Effector CD4-positive, alpha-beta T cell (primary cell): Measurements from ENCODE around the gene SNRNP48.

ENCODE experiments used
- DNase-seq: peaks from one replicate; pipeline ENCODE4 v3.0.0-alpha.2; 2020
- total RNA-seq: gene quantifications from one replicate; lab custom pipeline; 2026; lab: John Stamatoyannopoulos, UW

SNRNP48 gene
- 21.2 reads per million, percentile 48 among the genes with 10 or more reads in this experiment for total RNA-seq

- peak; percentile 88 for DNase-seq
These were observed at the start of gene SNRNP48 for GRCh38 chr6:7589949-7590917. Gene SNRNP48, plus strand, starts transcription at chr6:7590198. Its CDS starts 60 bp downstream, at chr6:7590258.

DNA sequence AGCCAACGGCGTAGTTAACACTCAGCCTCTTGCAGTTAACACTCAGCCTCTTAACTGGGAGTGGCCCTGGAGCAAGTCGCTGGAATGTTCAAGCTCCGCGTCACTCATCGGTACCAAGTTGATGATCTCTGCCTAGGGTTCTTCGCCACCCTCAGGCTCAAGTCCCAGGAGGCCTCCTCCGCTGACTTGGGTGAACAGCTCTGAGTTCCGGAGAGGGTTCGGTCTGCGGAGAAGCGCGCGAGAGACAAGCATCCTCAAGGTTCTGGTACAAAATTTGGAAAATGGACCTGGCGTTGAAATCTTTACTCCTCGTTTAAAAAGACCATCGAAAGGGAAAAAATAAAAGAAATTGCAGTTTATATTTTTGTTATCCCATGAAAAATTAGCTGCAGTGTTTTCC is 49.4 kb upstream of the SNRNP48 start:
- no peak for DNase-seq

DNA sequence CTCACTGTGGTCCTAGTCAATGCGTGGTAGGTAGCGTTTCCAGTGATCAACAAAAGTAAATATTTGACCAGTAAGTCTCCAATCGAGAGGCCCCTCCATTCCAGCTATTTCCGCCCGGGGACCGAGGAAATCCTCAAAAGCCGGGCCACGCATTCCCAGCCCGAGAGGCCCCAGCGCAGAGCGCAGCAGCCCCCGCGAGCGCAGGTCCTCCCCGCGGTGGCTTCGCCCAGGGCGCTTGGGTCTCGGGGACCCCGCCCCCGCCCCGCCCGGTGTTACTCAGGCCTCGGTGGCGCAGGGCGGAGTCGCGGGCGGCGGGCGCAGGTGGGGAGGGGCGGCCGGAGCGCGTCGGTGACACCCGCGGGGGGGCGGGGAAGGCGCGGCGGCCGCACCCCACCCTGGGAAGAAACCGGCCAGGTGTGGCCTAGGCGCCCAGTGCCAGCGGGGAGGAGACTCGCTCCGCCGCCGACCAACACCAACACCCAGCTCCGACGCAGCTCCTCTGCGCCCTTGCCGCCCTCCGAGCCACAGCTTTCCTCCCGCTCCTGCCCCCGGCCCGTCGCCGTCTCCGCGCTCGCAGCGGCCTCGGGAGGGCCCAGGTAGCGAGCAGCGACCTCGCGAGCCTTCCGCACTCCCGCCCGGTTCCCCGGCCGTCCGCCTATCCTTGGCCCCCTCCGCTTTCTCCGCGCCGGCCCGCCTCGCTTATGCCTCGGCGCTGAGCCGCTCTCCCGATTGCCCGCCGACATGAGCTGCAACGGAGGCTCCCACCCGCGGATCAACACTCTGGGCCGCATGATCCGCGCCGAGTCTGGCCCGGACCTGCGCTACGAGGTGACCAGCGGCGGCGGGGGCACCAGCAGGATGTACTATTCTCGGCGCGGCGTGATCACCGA is 48.6 kb upstream of the SNRNP48 start, which contains the start of gene DSP:
DSP (plus strand) TSS at position 497 of the 890 bp plus-strand sequence; CDS start at position 742, 245 bp downstream.
- DNase-seq, result no peak

GRCh38 chr6:7542065-7542873 is 47.7 kb upstream of the SNRNP48 start:
- DNase-seq, result no peak

- no peak for DNase-seq
These were observed 46.9 kb upstream of the SNRNP48 start for GRCh38 chr6:7542874-7543624.

DNA sequence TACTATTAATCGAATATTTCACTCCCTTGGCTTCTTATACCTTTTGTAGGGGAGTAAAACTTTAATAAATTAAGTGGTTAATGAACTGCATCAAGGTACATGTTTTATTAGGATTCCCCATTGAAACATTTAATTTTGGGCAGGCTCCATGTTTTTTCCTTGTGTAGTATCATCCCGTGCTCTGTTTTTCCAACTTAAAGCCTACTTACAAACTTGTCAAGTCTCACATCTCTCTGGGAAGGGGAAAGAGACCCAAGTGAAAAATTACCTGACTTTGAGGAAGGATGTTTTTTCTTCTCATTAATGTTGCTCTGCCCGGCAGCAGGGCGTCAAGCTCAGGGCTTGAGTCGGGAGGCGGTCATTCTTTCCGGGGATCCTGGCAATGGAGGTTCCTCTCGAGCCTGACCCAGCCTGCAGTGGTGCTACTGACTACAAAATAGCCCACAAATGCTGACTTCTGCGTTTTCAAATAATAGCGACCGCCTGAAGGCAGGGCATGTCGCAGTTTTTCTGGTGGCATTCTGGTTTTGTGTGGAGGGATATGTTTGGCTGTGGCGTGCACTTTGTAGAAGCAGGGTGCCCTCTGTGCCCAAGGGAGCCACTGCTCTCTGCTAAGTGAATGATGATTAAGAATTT is 46.1 kb upstream of the SNRNP48 start:
- DNase-seq, result no peak

GRCh38 chr6:7544597-7544996 is 45.4 kb upstream of the SNRNP48 start:
- DNase-seq, result no peak

GRCh38 chr6:7545316-7546019 is 44.5 kb upstream of the SNRNP48 start:
- DNase-seq, result no peak

DNA sequence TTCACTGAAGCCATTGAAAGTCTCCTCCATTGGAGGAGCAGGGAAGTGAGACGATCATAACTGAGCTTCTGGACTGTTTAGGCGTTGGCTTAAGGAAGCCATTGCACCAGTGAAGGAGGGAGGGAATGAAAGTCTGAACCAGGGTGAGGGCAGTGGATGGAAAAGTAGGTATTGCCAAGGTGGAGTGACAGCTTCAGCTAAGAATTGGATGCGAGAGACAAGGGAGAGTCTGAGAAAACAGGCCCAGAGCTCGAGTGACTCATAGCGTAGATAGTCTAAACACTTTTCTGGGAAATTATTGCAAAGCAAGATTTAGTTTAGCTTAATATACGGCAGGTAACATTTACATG is 44.0 kb upstream of the SNRNP48 start:
- DNase-seq, result no peak

GRCh38 chr6:7546383-7546782 is 43.6 kb upstream of the SNRNP48 start:
- DNase-seq, result no peak

DNA sequence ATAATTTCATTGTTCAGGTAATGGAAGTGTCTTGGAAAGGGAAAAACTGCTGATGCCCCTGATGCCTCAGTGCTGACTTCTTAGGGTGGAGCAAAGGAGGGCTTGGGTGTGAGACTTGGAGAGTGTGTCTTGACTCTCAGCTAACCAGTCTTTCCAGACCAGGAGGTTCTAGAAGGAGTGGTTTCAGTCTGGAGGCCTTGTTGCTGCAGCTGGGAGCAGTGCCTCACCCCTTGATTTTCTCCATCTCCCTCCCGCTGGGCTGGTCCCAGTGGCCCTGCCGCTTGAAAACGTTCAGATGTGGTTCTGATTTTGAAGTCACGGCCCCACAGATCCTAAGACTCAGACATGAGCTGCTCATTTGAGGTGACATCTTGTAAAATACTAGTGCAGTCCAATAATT is 43.1 kb upstream of the SNRNP48 start:
- no peak for DNase-seq

GRCh38 chr6:7547315-7547714 is 42.7 kb upstream of the SNRNP48 start:
- no peak for DNase-seq

GRCh38 chr6:7550433-7550801 is 39.6 kb upstream of the SNRNP48 start:
- DNase-seq, result no peak

DNA sequence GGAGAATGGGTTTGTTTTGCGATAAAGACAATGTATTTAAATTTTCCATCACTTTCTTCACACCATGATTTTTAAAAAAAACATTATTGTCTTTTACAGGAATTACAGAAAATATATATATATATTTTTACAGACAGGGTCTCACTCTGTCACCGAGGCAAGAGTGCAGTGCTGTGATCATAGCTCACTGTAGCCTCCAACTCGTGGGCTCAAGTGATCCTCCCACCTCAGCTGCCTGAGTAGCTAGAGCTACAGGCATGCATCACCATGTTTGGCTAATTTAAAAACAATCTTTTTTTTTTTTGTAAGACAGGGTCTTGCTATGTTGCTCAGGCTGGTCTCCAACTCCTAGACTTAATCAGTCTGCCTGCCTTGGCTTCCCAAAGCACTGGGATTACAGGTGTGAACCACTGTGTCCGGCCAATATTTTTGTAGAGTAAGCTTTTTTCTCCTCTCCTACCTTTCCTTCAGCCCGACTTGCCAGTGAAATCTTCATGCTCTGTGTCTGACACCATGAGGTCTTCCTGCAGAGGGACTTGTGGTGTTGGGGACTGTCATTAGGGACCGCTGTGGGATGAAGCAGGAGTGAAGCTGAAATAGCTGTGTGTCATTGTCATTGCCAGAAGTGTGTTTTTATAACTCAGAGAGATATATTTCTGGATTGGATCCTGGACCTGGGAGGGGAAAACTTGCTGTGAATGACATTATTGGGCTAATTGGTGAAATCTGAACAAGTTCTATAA is 35.3 kb upstream of the SNRNP48 start:
- no peak for DNase-seq

DNA sequence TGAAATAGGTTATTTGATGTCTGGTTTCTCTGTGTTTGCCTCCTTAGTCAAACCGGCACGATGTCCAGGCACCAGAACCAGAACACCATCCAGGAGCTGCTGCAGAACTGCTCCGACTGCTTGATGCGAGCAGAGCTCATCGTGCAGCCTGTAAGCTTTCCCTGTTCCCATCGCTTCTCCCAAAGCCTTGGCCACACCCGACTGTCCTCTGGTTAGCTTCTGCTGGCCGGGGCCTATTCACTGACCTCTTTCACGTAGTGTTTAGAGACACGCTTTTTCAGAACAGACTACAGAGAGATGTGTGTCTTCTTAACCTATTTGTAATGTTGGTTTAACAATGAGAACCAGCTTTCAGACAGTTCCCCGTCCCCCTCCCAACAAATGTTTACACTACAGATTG is 34.3 kb upstream of the SNRNP48 start:
- DNase-seq, result no peak

DNA sequence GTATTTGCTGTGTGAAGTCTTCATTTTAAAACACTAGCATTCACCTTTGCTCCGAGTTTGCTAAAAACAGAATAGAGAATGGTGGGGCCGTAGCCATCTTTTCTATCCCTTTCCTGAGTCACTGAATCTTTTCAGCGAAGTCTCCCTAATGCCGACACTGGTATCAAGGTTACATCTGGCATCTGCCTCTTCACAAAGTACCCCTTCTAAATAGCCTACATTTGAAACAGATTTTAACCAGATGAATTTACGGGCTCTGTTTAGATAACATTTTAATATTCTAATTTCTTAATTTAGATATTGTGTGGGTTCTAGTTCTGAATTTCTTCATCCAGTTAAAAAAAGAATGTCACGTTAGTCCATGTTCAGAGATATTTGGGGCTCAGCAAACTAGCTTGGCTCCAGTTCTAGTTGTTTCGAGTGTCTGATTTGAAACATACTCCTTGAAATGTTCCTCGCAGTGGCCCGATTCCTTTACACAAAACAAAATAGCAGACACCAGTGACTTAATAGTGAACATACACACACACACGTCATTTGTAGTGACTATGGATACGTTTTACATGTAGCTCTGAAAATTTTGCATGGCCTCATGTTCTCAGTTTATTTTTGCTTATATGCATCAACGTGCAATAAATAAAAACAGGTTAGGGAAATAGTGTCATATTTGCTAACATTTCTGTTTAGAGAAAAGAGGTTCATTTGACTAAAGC is 33.4 kb upstream of the SNRNP48 start:
- DNase-seq, result no peak

DNA sequence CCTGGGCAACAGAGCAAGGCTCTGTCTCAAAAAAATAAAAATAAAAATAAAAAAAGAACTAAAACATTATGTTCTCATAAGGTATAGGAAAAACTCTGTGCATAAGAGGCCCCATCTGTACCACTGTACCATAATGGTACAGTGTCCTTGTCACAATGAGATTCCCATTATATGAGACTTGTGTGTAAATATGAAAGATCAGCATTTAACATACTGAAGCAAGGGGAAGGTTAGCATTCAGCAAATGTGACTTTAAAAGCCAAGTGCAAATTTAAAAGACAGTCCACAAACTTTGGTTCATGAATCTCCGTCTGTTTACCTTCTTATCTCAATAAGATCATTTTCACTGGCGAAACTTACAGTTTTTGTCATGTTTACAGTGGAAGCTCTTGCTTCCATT is 32.3 kb upstream of the SNRNP48 start:
- no peak for DNase-seq

DNA sequence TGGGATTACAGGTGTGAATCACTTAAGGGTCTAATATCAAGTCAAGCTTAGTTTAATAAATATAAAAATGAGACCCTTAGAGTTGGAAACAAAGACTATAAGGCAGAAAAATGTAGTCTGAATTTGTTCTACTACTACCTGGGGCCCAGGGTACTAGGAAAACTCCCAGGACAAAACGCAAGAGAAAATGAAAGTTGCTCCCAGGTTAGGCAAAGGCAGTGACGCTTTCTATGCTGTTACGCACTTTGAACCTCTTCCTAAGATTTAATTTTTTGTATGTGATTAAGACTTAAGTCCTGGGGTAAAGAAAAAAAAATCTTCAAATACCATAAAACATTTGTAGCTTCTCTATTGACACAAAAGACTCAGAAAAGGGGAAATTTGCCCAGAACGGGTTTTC is 31.2 kb upstream of the SNRNP48 start:
- DNase-seq, result no peak

DNA sequence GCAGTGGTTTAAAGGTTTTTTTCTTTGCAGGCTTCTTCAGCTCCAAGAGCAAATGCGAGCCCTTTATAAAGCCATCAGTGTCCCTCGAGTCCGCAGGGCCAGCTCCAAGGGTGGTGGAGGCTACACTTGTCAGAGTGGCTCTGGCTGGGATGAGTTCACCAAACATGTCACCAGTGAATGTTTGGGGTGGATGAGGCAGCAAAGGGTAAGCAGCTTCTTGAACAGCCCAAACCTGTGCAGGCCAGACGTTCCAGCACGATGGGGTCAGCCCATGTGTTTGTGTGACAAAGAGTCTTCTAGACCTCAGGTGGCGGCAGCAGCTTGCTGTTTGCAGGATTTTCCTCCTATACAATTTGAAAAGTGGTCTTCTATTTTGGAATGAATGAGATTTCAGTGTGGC is 30.8 kb upstream of the SNRNP48 start:
- no peak for DNase-seq
